H1 (cell line): Measurements from ENCODE around the gene PBX2. TPM values are rescaled to one million over a fixed set of nuclear protein-coding genes. Genes with fewer than 3 reads are reported as not detected.

Experiments
- CBX8 ChIP-seq: fragments of 300-800, 300-1000 bp; sonication (generic); IDR thresholded peaks from 2 replicates; pipeline ENCODE4 v1.7.1; 2016; ENCODE audit warnings: low read depth, low read length, borderline replicate concordance
- EP300 ChIP-seq, 2 experiments: IDR thresholded peaks; 1 replicate in 1 of 2; 2 replicates in 1 of 2; pipeline ENCODE4 v1.6.1; 2011 to 2012; ENCODE audit warnings: low read depth in 2 of 2, low read length in 2 of 2, mild to moderate bottlenecking in 2 of 2, borderline replicate concordance in 1 of 2, inconsistent platforms in 1 of 2, moderate library complexity in 1 of 2
- HDAC2 ChIP-seq, 2 experiments: fragments of 300-600 bp in 1 of 2; sonication (generic) in 1 of 2; IDR thresholded peaks; 2 replicates each; pipeline ENCODE4 v1.6.1; 2011 to 2012; ENCODE audit warnings: low read depth in 2 of 2, low read length in 2 of 2, mild to moderate bottlenecking in 2 of 2, moderate library complexity in 2 of 2, borderline replicate concordance in 1 of 2, inconsistent platforms in 1 of 2
- NANOG ChIP-seq: IDR thresholded peaks from 2 replicates; pipeline ENCODE4 v1.6.1; 2011; ENCODE audit warnings: low read length, low read depth, mild to moderate bottlenecking, inconsistent platforms; ENCODE audit not compliant: insufficient read depth, poor library complexity, severe bottlenecking
- PHF8 ChIP-seq: fragments of 200-600 bp; sonication (generic); conservative IDR thresholded peaks from 2 replicates; pipeline ENCODE4 v1.7.1; 2012; ENCODE audit warnings: low read depth, mild to moderate bottlenecking, inconsistent platforms, low read length, moderate library complexity
- SUZ12 ChIP-seq: fragments of 200-600 bp; sonication (generic); IDR thresholded peaks from 2 replicates; pipeline ENCODE4 v1.6.1; 2012; ENCODE audit warnings: mild to moderate bottlenecking, inconsistent platforms, low read length, moderate library complexity, mixed read lengths
- TAF1 ChIP-seq: IDR thresholded peaks from 2 replicates; pipeline ENCODE4 v1.6.1; 2011; ENCODE audit warnings: mild to moderate bottlenecking, low read depth, low read length
- polyA plus RNA-seq, 7 experiments: library from polyadenylated mRNA; depleted of rRNA in 3 of 7; stranded (reverse) in 5 of 7; unstranded in 2 of 7; fragments of >200 nt in 5 of 7; fragments of 200-250 nt in 2 of 7; gene quantifications; 1 replicate in 5 of 7; 2 replicates in 1 of 7; 4 replicates in 1 of 7; pipeline versions ENCODE4 v1.2.1 to v1.2.3, GENCODE V29; 2011 to 2013; ENCODE audit warnings: missing spikeins in 2 of 7, mixed read lengths in 2 of 7
- total RNA-seq: library from RNA; stranded (reverse); fragmentation: NEBNext Ultra II Directional; extraction: Animal tissue kit (Norgen Biotek cat#: 25700); gene quantifications from 2 replicates; pipeline ENCODE4 v1.2.1, GENCODE V29; 2021

The PBX2 gene
- total and polyA plus RNA-seq, 2 of the 8 experiments (the other 6 are each of a cell fraction or from before 2014, with no cell fraction given) = 102 to 130 TPM

- no peak for TF ChIP-seq HDAC2 (IDR thresholded peaks at IDR 0.05; ENCODE audit: borderline replicate concordance in 1 of 2, low read depth in 2 of 2, low read length in 2 of 2)
- TF ChIP-seq PHF8 = no peak
- no peak for TF ChIP-seq SUZ12
- no peak for TF ChIP-seq CBX8
- no peak for TF ChIP-seq TAF1
- no peak for TF ChIP-seq NANOG
- no peak for TF ChIP-seq EP300 (IDR thresholded peaks at IDR 0.05; ENCODE audit: borderline replicate concordance in 1 of 2, low read depth in 2 of 2, low read length in 2 of 2)
- TF ChIP-seq, all 59 proteins: peak for 0
Observed at GRCh38 chr6:32151181-32151862, 38.7 kb downstream of the PBX2 start (continued).
